T1000 (cell line): ENCODE measurements around the gene ADA.
"Not testable (repeated sequence)": the region's sequence is repeated elsewhere in the genome, so short reads cannot be mapped to it uniquely, and the experiment has no call there.

Source experiments
- DNase-seq: peaks from one replicate; lab custom pipeline; 2025; ENCODE audit warnings: mixed read lengths; lab: John Stamatoyannopoulos, UW

The ADA gene

GRCh38 chr20:44651684-44652423, at the start of gene ADA:
Gene ADA, minus strand, starts transcription at chr20:44651699. Its CDS starts 92 bp downstream, at chr20:44651607.
- DNase-seq = no peak

GRCh38 chr20:44700306-44700705, 48.8 kb upstream of the ADA start:
- DNase-seq = no peak

GRCh38 chr20:44698351-44698750, 46.9 kb upstream of the ADA start:
- no peak for DNase-seq

GRCh38 chr20:44697041-44697440, 45.5 kb upstream of the ADA start:
- DNase-seq = not testable (repeated sequence)

- DNase-seq = no peak
Observed at GRCh38 chr20:44696315-44696714, 44.8 kb upstream of the ADA start.

- DNase-seq = no peak
Observed at GRCh38 chr20:44695674-44696300, 44.3 kb upstream of the ADA start.

GRCh38 chr20:44695295-44695673, 43.8 kb upstream of the ADA start:
- DNase-seq = no peak

- DNase-seq = no peak
Observed at GRCh38 chr20:44694159-44694558, 42.7 kb upstream of the ADA start.

- DNase-seq = no peak
Observed at GRCh38 chr20:44693627-44694026, 42.1 kb upstream of the ADA start.

- peak; percentile 93 for DNase-seq
Observed at GRCh38 chr20:44692932-44693480, 41.5 kb upstream of the ADA start.

- DNase-seq = no peak
Observed at GRCh38 chr20:44691424-44692423, 40.2 kb upstream of the ADA start.

- no peak for DNase-seq
Observed at GRCh38 chr20:44690781-44691423, 39.4 kb upstream of the ADA start.

GRCh38 chr20:44689809-44690208, 38.3 kb upstream of the ADA start:
- DNase-seq = no peak

GRCh38 chr20:44688053-44688625, 36.6 kb upstream of the ADA start:
- DNase-seq = no peak

- no peak for DNase-seq
Observed at GRCh38 chr20:44686934-44687333, 35.4 kb upstream of the ADA start.

GRCh38 chr20:44684047-44684967, 32.8 kb upstream of the ADA start:
- DNase-seq = no peak

GRCh38 chr20:44683263-44684046, 32.0 kb upstream of the ADA start:
- peak; percentile 43 for DNase-seq

GRCh38 chr20:44681796-44682566, 30.5 kb upstream of the ADA start:
- no peak for DNase-seq
